SJSA1 (cell line): ENCODE measurements around the gene NPAP1. TPM values are rescaled to one million over a fixed set of nuclear protein-coding genes. Genes with fewer than 3 reads are reported as not detected.

Source experiments
- DNase-seq, 2 experiments: peaks; one replicate each; pipeline ENCODE4 v3.0.0-alpha.2; 2015 to 2020; ENCODE audit warnings: low spot score in 2 of 2, low read depth in 1 of 2
- H3K27ac ChIP-seq: fragments of 250-450 bp; sonication (Bioruptor Pico); 2 replicates; pipeline ENCODE4 v1.5.1; 2020; ENCODE audit warnings: mild to moderate bottlenecking, moderate library complexity
- H3K27me3 ChIP-seq: fragments of 250-450 bp; sonication (Bioruptor Pico); replicated peaks from 2 replicates; pipeline ENCODE4 v1.5.1; 2020; ENCODE audit warnings: mild to moderate bottlenecking, moderate library complexity
- H3K36me3 ChIP-seq: fragments of 250-450 bp; sonication (Bioruptor Pico); 2 replicates; pipeline ENCODE4 v1.5.1; 2020; ENCODE audit warnings: mild to moderate bottlenecking
- H3K4me1 ChIP-seq: fragments of 250-450 bp; sonication (Bioruptor Pico); replicated peaks from 2 replicates; pipeline ENCODE4 v1.6.1; 2021; ENCODE audit warnings: mild to moderate bottlenecking
- H3K4me3 ChIP-seq: fragments of 250-450 bp; sonication (Bioruptor Pico); 2 replicates; pipeline ENCODE4 v1.5.1; 2020; ENCODE audit warnings: mild to moderate bottlenecking
- H3K9me3 ChIP-seq: fragments of 250-450 bp; sonication (Bioruptor Pico); replicated peaks from 2 replicates; pipeline ENCODE4 v1.5.1; 2020; ENCODE audit warnings: mild to moderate bottlenecking
- total RNA-seq: library from RNA; depleted of rRNA; stranded (reverse); fragments of >200 nt; shearing (Covaris generic); gene quantifications from 2 replicates; pipeline ENCODE4 v1.2.3, GENCODE V29; 2014

The NPAP1 gene
- total RNA-seq, 1 experiment from 2014 or later, result not detected

- Histone ChIP-seq H3K9me3 (no peaks in the 10 kb centered on the region), H3K27me3 (no peaks in the 10 kb centered on the region), H3K27ac (no peak overlapping the region), H3K4me1 (no peaks in the 10 kb centered on the region), H3K4me3 (no peak overlapping the region), H3K36me3 (no peaks in the 10 kb centered on the region)
- no peak for DNase-seq
Measured at GRCh38 chr15:24696201-24696600, 20.6 kb downstream of the NPAP1 start.

DNA sequence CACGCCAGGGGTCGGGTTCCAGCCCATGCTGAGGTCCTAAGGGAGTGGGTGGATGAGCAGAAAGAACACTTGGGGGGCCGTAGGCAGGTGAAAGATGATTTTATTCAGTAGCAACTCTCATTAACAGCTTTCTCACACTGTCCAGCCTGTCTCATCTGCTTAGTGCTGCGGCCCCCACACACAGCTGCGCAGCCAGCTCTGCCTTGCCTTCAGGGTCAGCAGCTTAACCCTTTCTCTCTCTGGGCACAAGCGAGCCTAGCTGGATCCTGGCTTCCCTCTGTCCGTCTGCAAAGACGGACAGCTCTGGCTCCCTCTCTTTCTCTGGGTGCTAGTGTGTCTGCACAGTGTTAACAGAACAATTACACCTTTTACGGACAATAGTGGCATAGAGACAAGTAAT lies 21.3 kb downstream of the NPAP1 start:
- no peaks in the 10 kb centered on the region for H3K9me3 ChIP-seq
- no peak overlapping the region for H3K4me3 ChIP-seq
- no peaks in the 10 kb centered on the region for H3K36me3 ChIP-seq
- H3K27me3 ChIP-seq, result no peaks in the 10 kb centered on the region
- H3K4me1 ChIP-seq, result no peaks in the 10 kb centered on the region
- DNase-seq, result no peak
- no peak overlapping the region for H3K27ac ChIP-seq

GRCh38 chr15:24718289-24719082 lies 42.9 kb downstream of the NPAP1 start:
- H3K9me3 ChIP-seq, result peaks cover 2% of the 10 kb centered on the region; the same call in 1 of the 2 replicates
- no peak overlapping the region for H3K4me3 ChIP-seq
- H3K27ac ChIP-seq, result no peak overlapping the region
- H3K4me1 ChIP-seq, result no peaks in the 10 kb centered on the region
- H3K27me3 ChIP-seq, result no peaks in the 10 kb centered on the region
- DNase-seq, result no peak
- H3K36me3 ChIP-seq, result no peaks in the 10 kb centered on the region

GRCh38 chr15:24729760-24730159 lies 54.2 kb downstream of the NPAP1 start:
- no peak for DNase-seq
- Histone ChIP-seq H3K36me3 (no peaks in the 10 kb centered on the region), H3K4me3 (no peak overlapping the region), H3K9me3 (peaks cover 6% of the 10 kb centered on the region; the same call in 1 of the 2 replicates), H3K27ac (no peak overlapping the region), H3K4me1 (no peaks in the 10 kb centered on the region), H3K27me3 (no peaks in the 10 kb centered on the region)
